ENCODE measurements around the gene SHD. TPM values are rescaled to one million over a fixed set of nuclear protein-coding genes. Genes with fewer than 3 reads are reported as not detected.

SHD gene
- total RNA-seq, 2 experiments from 2014 or later: not detected

DNA sequence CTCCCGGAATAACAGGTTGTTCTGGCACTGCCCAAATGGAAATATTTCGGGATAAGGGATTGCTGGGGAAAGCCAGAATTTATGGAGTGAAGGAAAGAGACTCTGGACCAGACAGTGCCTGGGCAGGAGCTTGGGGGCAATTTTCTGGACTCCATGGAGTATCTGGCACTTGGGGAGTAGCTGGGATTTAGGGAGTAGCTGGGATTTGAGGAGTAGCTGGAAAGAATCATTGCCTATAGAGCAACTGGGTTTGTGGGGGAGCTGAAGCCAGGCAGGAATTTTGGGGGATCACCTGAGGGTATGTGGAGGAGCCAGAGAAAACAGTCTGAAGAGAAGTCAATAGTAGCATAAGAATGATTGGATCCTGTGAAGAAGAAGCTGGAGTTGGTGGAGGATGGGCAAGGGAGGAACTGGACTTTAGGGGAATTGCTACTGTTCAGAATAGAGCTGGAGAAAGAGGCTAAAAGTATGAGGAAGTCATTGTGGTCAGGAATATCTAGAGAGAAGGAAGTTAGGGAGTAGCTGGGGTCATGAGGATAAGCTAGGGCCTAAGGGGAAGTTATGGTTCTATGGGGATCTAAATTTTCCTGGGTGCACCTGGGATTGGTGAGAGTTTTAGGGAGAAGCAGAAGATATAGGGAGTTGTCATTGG, 40.1 kb downstream of the SHD start:
- no peaks in the 10 kb centered on the region for H3K36me3 ChIP-seq (ENCODE audit: insufficient read depth, low read length)
- BruUV-seq (replicated peaks): no TSS peak
- no peak overlapping the region for H2AFZ ChIP-seq (ENCODE audit: low read length)
- intact Hi-C loops (cut with micrococcal nuclease; ENCODE audit: unreplicated experiment): no loop called here
- ChIA-PET POLR2A (interaction anchor here (0.7 to 1.7 kb wide), 2 partner anchors 10 to 15 kb away, joined by 3 to 4 read pairs; no protein-coding TSS in a partner anchor), CTCF (ENCODE audit: unreplicated experiment) (interaction anchor here (0.5 kb wide), 2 partner anchors 17 to 51 kb away, joined by 3 read pairs; no protein-coding TSS in a partner anchor)
- no peaks in the 10 kb centered on the region for H3K4me1 ChIP-seq (ENCODE audit: insufficient read depth, low read length, poor library complexity, severe bottlenecking)
- no peaks in the 10 kb centered on the region for H3K9me2 ChIP-seq (ENCODE audit: insufficient read depth, low read length)
- H3K79me2 ChIP-seq (ENCODE audit: insufficient read depth, low read depth, low read length): no peaks in the 10 kb centered on the region
- no peak overlapping the region for H3K4me2 ChIP-seq (ENCODE audit: low read length)
- DNase-seq (ENCODE audit: low spot score): no peak
- no peak overlapping the region for H3K4me3 ChIP-seq (ENCODE audit: low read depth, low read length, poor library complexity, severe bottlenecking)
- 0 out of 2 replicates have a peak, but pooled peaks cover 8% of the 10 kb centered on the region for H3K9me3 ChIP-seq (ENCODE audit: low read length)
- no peaks in the 10 kb centered on the region for H4K20me1 ChIP-seq (ENCODE audit: insufficient read depth, low read length)
- H3K27ac ChIP-seq (ENCODE audit: low read depth, low read length, poor library complexity, severe bottlenecking): no peak overlapping the region
- TF ChIP-seq EZH2phosphoT487 (IDR thresholded peaks at IDR 0.05; ENCODE audit: borderline replicate concordance, low read depth, low read length): no peak
- TF ChIP-seq, protein P1, sequence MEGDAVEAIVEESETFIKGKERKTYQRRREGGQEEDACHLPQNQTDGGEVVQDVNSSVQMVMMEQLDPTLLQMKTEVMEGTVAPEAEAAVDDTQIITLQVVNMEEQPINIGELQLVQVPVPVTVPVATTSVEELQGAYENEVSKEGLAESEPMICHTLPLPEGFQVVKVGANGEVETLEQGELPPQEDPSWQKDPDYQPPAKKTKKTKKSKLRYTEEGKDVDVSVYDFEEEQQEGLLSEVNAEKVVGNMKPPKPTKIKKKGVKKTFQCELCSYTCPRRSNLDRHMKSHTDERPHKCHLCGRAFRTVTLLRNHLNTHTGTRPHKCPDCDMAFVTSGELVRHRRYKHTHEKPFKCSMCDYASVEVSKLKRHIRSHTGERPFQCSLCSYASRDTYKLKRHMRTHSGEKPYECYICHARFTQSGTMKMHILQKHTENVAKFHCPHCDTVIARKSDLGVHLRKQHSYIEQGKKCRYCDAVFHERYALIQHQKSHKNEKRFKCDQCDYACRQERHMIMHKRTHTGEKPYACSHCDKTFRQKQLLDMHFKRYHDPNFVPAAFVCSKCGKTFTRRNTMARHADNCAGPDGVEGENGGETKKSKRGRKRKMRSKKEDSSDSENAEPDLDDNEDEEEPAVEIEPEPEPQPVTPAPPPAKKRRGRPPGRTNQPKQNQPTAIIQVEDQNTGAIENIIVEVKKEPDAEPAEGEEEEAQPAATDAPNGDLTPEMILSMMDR (conservative IDR thresholded peaks at IDR 0.05; ENCODE audit: low read length): no peak

DNA sequence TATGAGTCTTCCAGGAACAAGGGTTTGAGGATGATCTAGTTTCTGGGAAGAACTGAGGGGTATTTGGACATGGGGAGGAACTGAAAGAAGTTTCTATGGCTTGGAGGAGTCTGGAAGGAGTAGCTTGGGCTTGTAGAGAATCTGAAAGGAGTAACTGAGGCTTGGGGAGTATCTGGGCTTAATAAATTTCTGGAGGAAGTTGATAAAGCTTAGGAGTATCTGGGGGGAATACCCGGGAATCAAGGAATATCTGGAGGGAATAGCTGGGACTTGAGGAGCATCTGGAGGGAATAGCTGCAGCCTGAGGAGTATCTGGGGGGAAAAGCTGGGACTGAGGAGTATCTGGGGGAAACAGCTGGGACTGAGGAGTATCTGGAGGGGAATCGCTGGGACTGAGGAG, 41.4 kb downstream of the SHD start:
- ChIA-PET CTCF (ENCODE audit: unreplicated experiment) (no interaction called here), POLR2A (interaction anchor here (1.1 to 1.7 kb wide), 2 partner anchors 13 to 22 kb away, joined by 4 to 5 read pairs; partner anchors contain the start of gene MPND)
- no peak for DNase-seq (ENCODE audit: low spot score)
- Histone ChIP-seq H3K4me2 (ENCODE audit: low read length) (no peak overlapping the region), H3K4me3 (ENCODE audit: low read depth, low read length, poor library complexity, severe bottlenecking) (no peak overlapping the region), H3K4me1 (ENCODE audit: insufficient read depth, low read length, poor library complexity, severe bottlenecking) (no peaks in the 10 kb centered on the region), H3K79me2 (ENCODE audit: insufficient read depth, low read depth, low read length) (no peaks in the 10 kb centered on the region), H3K9me2 (ENCODE audit: insufficient read depth, low read length) (no peaks in the 10 kb centered on the region), H3K27ac (ENCODE audit: low read depth, low read length, poor library complexity, severe bottlenecking) (no peak overlapping the region), H3K36me3 (ENCODE audit: insufficient read depth, low read length) (no peaks in the 10 kb centered on the region), H3K9me3 (ENCODE audit: low read length) (0 out of 2 replicates have a peak, but pooled peaks cover 8% of the 10 kb centered on the region), H4K20me1 (ENCODE audit: insufficient read depth, low read length) (no peaks in the 10 kb centered on the region), H2AFZ (ENCODE audit: low read length) (no peak overlapping the region)
- intact Hi-C loops (cut with micrococcal nuclease; ENCODE audit: unreplicated experiment): no loop called here
- TF ChIP-seq, protein P1 (conservative IDR thresholded peaks at IDR 0.05; ENCODE audit: low read length): no peak
- TF ChIP-seq EZH2phosphoT487 (IDR thresholded peaks at IDR 0.05; ENCODE audit: borderline replicate concordance, low read depth, low read length): no peak
- no TSS peak for BruUV-seq (replicated peaks)
